Adrenal gland (tissue), 12 donors: ENCODE measurements around the gene LPAR3. TPM values are rescaled to one million over a fixed set of nuclear protein-coding genes. Genes with fewer than 3 reads are reported as not detected.
"Not testable (repeated sequence)": the region's sequence is repeated elsewhere in the genome, so short reads cannot be mapped to it uniquely, and the experiment has no call there.

Experiments
- DNase-seq, 7 donors: peaks; one replicate each; pipeline ENCODE4 v3.0.0-alpha.2; 2019 to 2020
- H3K27ac ChIP-seq, 5 donors: fragments of 200-600 bp; sonication (generic) in 4 of 5; 1 replicate in 3 of 5; 2 replicates in 2 of 5; pipeline versions ENCODE4 v1.5.1 to v1.8.0; 2016 to 2020; ENCODE audit warnings: mild to moderate bottlenecking in 1 of 5
- H3K27me3 ChIP-seq: fragments of 200-600 bp; 2 replicates; pipeline ENCODE4 v1.8.0; 2021
- H3K36me3 ChIP-seq, 2 donors: fragments of 200-600 bp; replicated peaks in 1 of 2; 1 replicate in 1 of 2; 2 replicates in 1 of 2; pipeline versions ENCODE4 v1.5.1 to v1.8.0; 2018 to 2022
- H3K4me1 ChIP-seq, 2 donors: fragments of 200-600 bp; replicated peaks in 1 of 2; 1 replicate in 1 of 2; 2 replicates in 1 of 2; pipeline versions ENCODE4 v1.5.1 to v1.8.0; 2018 to 2021
- H3K4me3 ChIP-seq, 4 donors: fragments of 200-600 bp; sonication (generic) in 3 of 4; one replicate each; pipeline ENCODE4 v1.5.1; 2016 to 2018
- H3K9me3 ChIP-seq, 3 donors: fragments of 200-600 bp; sonication (generic) in 1 of 3; replicated peaks in 1 of 3; 1 replicate in 2 of 3; 2 replicates in 1 of 3; pipeline versions ENCODE4 v1.5.1 to v1.8.0; 2016 to 2021
- POLR2A ChIP-seq, 2 donors: fragments of 450-650 bp; IDR thresholded peaks; one replicate each; pipeline ENCODE4 v1.6.1; 2017; ENCODE audit warnings: antibody characterized with exemption in 2 of 2, mild to moderate bottlenecking in 2 of 2, moderate library complexity in 1 of 2
- WGBS, 4 donors: extraction: QIAGEN DNeasy Blood & Tissue Kit in 2 of 4; methylation state at CpG; one replicate each; pipeline versions ENCODE4 v1.1.5 to v1.1.7; 2013 to 2017; 5-methylcytosine and 5-hydroxymethylcytosine counted together
- intact Hi-C, 2 donors: fragments of 100-400 bp; cut with DNase I; formaldehyde crosslinking; loops; one replicate each; pipeline versions ENCODE4 v1.14.1 to v1.15.0; 2022 to 2023
- polyA plus RNA-seq, 3 donors: library from polyadenylated mRNA; stranded (reverse); fragments of 200-250 nt in 2 of 3; fragments of 350-450 nt in 1 of 3; fragmentation: Illumina TruSeq in 1 of 3; extraction: RNeasy Lipid Tissue Mini Kit (QIAGEN cat#74804) in 1 of 3; gene quantifications; one replicate each; pipeline ENCODE4 v1.2.3, GENCODE V29; 2013 to 2014
- total RNA-seq, 9 donors: library from RNA; depleted of rRNA in 4 of 9; stranded (reverse); fragments of >200 nt in 4 of 9; fragments of 120-200 nt in 1 of 9; fragmentation: NEBNext Ultra II Directional in 1 of 9; extraction: Animal tissue kit (Norgen Biotek cat#: 25700) in 1 of 9; gene quantifications; one replicate each; pipeline versions ENCODE4 v1.1.0 to v1.2.4, GENCODE V29; 2013 to 2023
- TF ChIP-seq, protein P1 (sequence below), 6 experiments: fragments of 450-650 bp in 4 of 6; fragments of 200-600 bp in 2 of 6; sonication (generic) in 1 of 6; IDR thresholded peaks; 1 replicate in 5 of 6; 2 replicates in 1 of 6; pipeline versions ENCODE4 v1.5.1 to v1.8.0; 2016 to 2021; ENCODE audit warnings: antibody characterized with exemption in 6 of 6, mild to moderate bottlenecking in 2 of 6, moderate library complexity in 1 of 6
- donor health status: healthy with polysubstance abuse.
- donor health status: Bipolar disorder and iron deficiency.
- donor health status: DM: yes; HTN: yes; CAD: no.
- donor health status: DM: no; HTN: no; CAD: no.
- donor health status: DM: no; HTN: no; CAD: no.
- donor health status: DM: yes; HTN: yes; CAD: no.

LPAR3 gene
- total and polyA plus RNA-seq, 12 donors, result 0.06 to 7.1 (median 1.8) TPM

DNA sequence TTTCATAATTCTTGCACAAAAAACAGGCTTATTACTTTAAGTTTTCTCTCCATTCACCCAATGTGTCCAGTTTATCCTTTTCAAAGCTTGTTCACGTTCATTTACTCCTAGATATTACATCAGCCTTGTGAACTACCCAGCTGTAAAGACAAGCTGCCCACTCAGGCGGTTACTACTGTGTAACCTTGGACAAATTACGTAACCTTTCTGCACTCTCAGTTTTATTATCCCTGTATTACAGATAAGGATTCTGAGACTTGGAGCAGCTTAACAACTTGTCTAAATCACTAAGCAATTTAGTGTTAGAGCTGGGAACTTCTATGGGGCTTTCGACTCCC, 20.5 kb upstream of the LPAR3 start:
- Histone ChIP-seq H3K4me1 (peaks cover 8 to 11% of the 10 kb centered on the region in 2 donors), H3K4me3 (no peak overlapping the region), H3K36me3 (no peaks in the 10 kb centered on the region), H3K9me3 (no peaks in the 10 kb centered on the region), H3K27ac (no peak overlapping the region), H3K27me3 (no peaks in the 10 kb centered on the region)
- DNase-seq, result peak in 6 of 7 donors; percentile 29 to 67 (median 45)
- intact Hi-C loops, result loop anchor here in 1 of 2 donors (10.0 kb wide), 1 partner anchor 129 kb away; no protein-coding TSS in a partner anchor
- TF ChIP-seq, protein P1, sequence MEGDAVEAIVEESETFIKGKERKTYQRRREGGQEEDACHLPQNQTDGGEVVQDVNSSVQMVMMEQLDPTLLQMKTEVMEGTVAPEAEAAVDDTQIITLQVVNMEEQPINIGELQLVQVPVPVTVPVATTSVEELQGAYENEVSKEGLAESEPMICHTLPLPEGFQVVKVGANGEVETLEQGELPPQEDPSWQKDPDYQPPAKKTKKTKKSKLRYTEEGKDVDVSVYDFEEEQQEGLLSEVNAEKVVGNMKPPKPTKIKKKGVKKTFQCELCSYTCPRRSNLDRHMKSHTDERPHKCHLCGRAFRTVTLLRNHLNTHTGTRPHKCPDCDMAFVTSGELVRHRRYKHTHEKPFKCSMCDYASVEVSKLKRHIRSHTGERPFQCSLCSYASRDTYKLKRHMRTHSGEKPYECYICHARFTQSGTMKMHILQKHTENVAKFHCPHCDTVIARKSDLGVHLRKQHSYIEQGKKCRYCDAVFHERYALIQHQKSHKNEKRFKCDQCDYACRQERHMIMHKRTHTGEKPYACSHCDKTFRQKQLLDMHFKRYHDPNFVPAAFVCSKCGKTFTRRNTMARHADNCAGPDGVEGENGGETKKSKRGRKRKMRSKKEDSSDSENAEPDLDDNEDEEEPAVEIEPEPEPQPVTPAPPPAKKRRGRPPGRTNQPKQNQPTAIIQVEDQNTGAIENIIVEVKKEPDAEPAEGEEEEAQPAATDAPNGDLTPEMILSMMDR (IDR thresholded peaks at IDR 0.05), result no peak
- WGBS, 4 donors, result 16 to 20% (median 19%) methylated on average over 4 of the region's 4 CpGs

- 52 to 63% (median 56%) methylated on average over 3 of the region's 3 CpGs for WGBS, 4 donors
- intact Hi-C loops, result loop anchor here in 1 of 2 donors (10.0 kb wide), 1 partner anchor 128 kb away; no protein-coding TSS in a partner anchor
- Histone ChIP-seq H3K27me3 (no peaks in the 10 kb centered on the region), H3K36me3 (no peaks in the 10 kb centered on the region), H3K4me1 (peaks cover 8 to 11% of the 10 kb centered on the region in 2 donors), H3K27ac (no peak overlapping the region), H3K9me3 (no peaks in the 10 kb centered on the region), H3K4me3 (no peak overlapping the region)
- DNase-seq, result no peak
- TF ChIP-seq, protein P1 (IDR thresholded peaks at IDR 0.05), result no peak
- TF ChIP-seq POLR2A (IDR thresholded peaks at IDR 0.05), result no peak
Observed at GRCh38 chr1:84912726-84913554, 19.9 kb upstream of the LPAR3 start.

DNA sequence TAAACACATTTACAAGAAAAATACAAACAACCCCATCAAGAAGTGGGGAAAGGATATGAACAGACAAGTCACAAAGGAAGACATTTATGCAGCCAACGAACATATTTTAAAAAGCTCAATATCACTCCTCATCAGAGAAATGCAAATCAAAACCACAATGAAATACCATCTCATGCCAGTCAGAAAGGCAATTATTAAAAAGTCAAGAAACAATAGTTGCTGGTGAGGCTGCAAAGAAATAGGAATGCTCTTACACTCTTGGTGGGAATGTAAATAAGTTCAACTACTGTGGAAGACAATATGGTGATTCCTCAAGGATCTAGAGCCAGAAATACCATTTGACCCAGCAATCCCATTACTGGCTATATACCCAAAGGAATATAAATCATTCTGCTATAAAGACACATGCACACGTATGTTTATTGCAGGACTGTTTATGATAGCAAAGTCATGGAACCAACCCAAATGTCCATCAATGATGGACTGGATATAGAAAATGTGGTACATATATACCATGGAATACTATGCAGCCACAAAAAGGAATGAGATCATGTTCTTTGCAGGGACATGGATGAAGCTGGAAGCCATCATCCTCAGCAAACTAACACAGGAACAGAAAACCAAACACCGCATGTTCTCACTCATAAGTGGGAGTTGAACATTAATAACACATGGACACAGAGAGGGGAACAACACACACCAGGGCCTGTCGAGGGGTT, 15.9 kb upstream of the LPAR3 start:
- H3K27me3 ChIP-seq, H3K9me3 ChIP-seq, H3K4me1 ChIP-seq, DNase-seq, H3K27ac ChIP-seq, H3K4me3 ChIP-seq, intact Hi-C loops, H3K36me3 ChIP-seq: not testable (repeated sequence)
- WGBS, 4 donors, result 80 to 85% (median 82%) methylated on average over 4 of the region's 4 CpGs

DNA sequence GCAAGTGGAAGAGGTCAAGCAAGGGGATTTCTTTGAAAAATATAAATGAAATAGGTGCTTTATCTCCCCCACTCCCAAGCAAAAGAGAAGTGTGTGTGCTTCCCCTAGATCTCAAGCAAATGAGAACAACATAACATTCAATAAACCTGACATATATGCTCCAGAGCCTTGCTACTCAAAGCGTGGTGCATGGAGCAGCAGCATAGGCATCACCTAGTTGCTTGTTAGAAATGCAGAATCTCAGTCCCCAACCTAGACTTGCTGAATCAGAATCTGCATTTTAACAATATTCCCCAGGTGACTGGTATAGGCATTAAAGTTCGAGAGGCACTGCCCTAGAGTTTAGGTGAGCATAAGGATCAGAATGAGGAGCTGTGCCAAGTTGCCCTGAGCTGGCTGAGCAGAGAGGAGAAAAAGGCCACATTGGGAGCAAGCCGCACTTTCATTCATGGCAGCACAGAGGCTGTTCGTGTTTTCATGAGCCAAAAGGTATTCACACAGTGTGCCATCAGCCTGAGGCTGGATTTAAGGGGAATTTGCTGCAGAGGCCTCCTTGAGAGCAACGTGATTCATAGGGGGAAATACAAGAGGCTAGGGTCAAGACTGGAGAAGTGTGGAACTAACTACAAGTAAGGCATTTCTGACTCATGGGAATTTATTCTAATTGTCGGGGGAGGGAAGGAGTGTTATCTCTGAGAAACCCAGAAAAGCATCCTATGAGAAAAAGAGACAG, 14.3 kb upstream of the LPAR3 start:
- intact Hi-C loops, result no loop called here
- DNase-seq, result no peak

GRCh38 chr1:84902727-84903126, 9.7 kb upstream of the LPAR3 start:
- intact Hi-C loops, H3K4me3 ChIP-seq, H3K9me3 ChIP-seq, H3K27me3 ChIP-seq, H3K4me1 ChIP-seq, DNase-seq, H3K36me3 ChIP-seq, H3K27ac ChIP-seq: not testable (repeated sequence)
- 70 to 87% (median 82%) methylated on average over 7 of the region's 7 CpGs for WGBS, 4 donors

More for the DNA sequence above, 14.3 kb upstream of the LPAR3 start:
- WGBS, 4 donors, result 73 to 89% (median 75%) methylated on average over 6 of the region's 6 CpGs
- TF ChIP-seq POLR2A (IDR thresholded peaks at IDR 0.05), result no peak
- TF ChIP-seq, protein P1 (IDR thresholded peaks at IDR 0.05), result no peak
- no peaks in the 10 kb centered on the region for H3K9me3 ChIP-seq
- H3K27ac ChIP-seq, result no peak overlapping the region
- no peaks in the 10 kb centered on the region for H3K36me3 ChIP-seq
- H3K4me1 ChIP-seq, result no peaks in the 10 kb centered on the region
- H3K4me3 ChIP-seq, result no peak overlapping the region
- H3K27me3 ChIP-seq, result no peaks in the 10 kb centered on the region
